DMS153 (cell line): ENCODE measurements around the gene TNFRSF9.
"Not testable (repeated sequence)": the region's sequence is repeated elsewhere in the genome, so short reads cannot be mapped to it uniquely, and the experiment has no call there.

ENCODE experiments used
- DNase-seq: peaks from one replicate; lab custom pipeline; 2025; lab: John Stamatoyannopoulos, UW

TNFRSF9 gene

DNA sequence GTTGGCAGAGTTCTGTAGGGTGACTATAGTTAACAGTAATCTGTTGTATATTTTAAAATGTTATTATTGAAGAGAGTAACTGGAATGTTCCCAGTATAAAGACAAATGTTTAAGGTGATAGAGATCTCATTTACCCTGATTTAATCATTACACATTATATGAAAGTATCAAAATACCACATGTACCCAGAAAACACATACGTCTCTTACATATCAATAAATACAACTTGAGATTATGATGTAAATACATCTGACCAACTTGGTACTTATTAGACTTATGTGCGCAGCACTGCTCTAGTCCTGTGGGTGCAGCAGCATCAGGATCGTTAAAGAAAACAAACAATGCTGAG is 20.2 kb upstream of the TNFRSF9 start:
- DNase-seq: no peak

DNA sequence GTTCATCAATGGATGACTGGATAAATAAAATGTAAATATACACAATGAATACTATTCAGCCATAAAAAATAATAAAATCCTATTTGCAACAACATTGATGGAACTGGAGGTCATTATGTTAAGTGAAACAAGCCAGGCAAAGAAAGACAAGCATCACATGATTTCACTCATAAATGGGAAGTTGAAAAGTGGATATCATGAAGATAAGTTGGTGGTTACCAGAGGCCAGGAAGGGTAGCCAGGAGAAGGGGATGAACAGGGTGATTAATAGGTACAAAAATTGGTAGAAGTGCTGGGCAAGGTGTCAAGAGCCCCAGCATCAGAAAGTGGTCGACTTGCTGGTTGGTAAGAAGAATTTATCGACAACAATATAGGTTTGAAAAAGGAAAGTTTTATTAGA is 19.5 kb upstream of the TNFRSF9 start:
- no peak for DNase-seq

GRCh38 chr1:7956218-7957032 is 15.8 kb upstream of the TNFRSF9 start:
- DNase-seq: no peak

- no peak for DNase-seq
Observed at GRCh38 chr1:7954683-7955082, 14.0 kb upstream of the TNFRSF9 start.

- peak; percentile 93 for DNase-seq
Observed at GRCh38 chr1:7953850-7954609, 13.4 kb upstream of the TNFRSF9 start.

DNA sequence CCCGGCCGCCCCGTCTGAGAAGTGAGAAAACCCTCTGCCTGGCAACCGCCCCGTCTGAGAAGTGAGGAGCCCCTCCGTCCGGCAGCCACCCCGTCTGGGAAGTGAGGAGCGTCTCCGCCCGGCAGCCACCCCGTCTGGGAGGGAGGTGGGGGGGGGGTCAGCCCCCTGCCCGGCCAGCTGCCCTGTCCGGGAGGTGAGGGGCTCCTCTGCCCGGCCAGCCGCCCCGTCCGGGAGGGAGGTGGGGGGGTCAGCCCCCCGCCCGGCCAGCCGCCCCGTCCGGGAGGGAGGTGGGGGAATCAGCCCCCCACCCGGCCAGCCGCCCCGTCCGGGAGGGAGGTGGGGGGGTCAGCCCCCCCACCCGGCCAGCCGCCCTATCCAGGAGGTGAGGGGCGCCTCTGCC is 12.2 kb upstream of the TNFRSF9 start:
- DNase-seq: not testable (repeated sequence)

GRCh38 chr1:7948960-7949359 is 8.3 kb upstream of the TNFRSF9 start:
- no peak for DNase-seq

DNA sequence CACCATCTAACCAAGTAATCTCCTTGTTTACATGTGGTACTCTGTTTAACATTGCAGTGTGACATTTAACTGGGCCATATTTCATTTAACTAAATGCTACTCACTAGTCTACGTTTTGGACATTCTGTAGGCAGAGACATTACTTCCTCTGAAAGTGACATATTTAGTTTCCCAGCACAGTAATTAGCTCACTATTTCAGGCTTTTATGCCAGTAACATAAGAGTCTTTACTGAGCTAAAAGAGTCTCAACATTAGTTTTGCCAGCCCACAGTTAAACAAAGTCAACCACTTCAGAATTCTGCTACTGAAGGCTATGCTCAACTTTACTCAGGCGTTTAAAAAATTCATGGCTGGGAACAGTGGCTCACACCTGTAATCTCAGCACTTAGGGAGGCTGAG is 2.6 kb upstream of the TNFRSF9 start:
- no peak for DNase-seq

GRCh38 chr1:7942214-7942921 is 1.7 kb upstream of the TNFRSF9 start:
- DNase-seq: no peak

DNA sequence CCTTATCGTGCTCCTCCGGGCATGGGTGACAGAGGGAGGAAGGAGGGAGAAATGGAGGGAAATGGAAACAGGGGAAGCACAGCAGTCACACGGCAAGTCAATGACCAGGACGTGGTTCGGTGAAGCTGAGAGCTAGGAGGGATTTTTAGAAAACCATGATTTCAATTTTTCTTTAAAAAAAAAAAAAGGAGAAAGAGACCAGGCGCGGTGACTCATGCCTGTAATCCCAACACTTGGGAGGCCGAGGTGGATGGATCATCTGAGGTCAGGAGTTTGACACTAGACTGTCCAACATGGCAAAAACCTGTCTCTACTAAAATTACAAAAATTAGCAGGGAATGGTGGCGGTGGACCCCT is 776 bp upstream of the TNFRSF9 start:
- no peak for DNase-seq

DNA sequence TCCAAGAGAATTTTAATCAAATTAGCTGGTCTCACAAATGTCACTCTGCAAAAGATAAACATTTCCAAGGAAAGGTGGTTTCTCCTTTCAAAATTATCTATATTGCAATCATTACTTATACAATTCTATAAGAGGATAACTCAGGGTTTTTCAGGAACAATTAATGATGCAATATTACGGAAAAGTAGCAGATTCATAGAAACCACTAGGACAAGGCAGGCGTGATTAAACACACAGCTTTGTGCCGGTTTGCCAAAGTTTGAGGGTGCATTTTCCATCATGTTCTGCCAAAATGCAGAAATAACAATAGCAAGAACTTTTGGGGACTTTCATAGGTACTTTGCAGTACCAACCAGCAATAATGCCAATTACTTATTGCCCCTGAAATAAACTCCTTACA is 605 bp downstream of the TNFRSF9 start:
- no peak for DNase-seq

DNA sequence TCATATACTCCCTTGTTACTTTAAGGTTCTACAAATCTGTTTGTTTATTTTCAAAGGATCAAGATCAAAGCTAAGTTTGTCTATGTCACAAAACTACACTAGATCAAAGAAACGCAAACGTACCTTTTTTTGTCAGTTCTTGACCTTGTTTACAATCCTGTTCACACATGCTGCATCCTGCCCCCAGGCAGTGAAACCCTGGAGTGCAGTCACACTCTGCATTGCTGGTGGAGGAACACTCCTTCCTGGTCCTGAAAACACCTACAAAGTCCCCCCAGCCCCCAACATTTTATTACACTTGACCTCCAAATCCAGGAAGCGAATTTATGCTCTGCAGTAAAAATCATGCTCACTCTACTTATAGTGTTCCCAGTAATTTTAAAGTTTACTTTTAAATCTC is 2.6 kb downstream of the TNFRSF9 start:
- DNase-seq: no peak

- DNase-seq: no peak
Observed at GRCh38 chr1:7932524-7933138, 8.0 kb downstream of the TNFRSF9 start.

- no peak for DNase-seq
Observed at GRCh38 chr1:7931446-7931812, 9.2 kb downstream of the TNFRSF9 start.

GRCh38 chr1:7930645-7931445 is 9.8 kb downstream of the TNFRSF9 start:
- DNase-seq: no peak

GRCh38 chr1:7929637-7930036 is 11.0 kb downstream of the TNFRSF9 start:
- DNase-seq: no peak

DNA sequence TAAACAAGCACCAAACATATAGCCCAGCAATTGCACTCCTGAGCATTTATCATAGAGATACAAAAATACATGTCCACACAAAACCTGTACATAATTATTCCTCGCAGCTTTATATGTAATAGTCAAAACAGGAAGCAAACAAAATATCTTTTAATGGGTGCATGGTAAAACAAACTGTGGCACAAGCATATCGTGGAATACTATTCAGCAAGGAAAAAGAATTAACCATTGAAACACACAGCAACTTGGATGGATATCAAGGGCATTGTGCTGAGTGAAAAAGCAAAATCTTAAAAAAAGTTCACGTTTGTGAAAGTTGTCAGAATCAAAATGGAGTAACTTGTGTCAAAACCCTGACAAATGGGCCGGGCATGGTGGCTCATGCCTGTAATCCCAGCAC is 12.4 kb downstream of the TNFRSF9 start:
- no peak for DNase-seq

- DNase-seq: not testable (repeated sequence)
Observed at GRCh38 chr1:7927061-7927460, 13.6 kb downstream of the TNFRSF9 start.

- DNase-seq: no peak
Observed at GRCh38 chr1:7922301-7922700, 18.3 kb downstream of the TNFRSF9 start.

GRCh38 chr1:7921796-7922195 is 18.8 kb downstream of the TNFRSF9 start:
- no peak for DNase-seq

- no peak for DNase-seq
Observed at GRCh38 chr1:7919880-7920279, 20.8 kb downstream of the TNFRSF9 start.

DNA sequence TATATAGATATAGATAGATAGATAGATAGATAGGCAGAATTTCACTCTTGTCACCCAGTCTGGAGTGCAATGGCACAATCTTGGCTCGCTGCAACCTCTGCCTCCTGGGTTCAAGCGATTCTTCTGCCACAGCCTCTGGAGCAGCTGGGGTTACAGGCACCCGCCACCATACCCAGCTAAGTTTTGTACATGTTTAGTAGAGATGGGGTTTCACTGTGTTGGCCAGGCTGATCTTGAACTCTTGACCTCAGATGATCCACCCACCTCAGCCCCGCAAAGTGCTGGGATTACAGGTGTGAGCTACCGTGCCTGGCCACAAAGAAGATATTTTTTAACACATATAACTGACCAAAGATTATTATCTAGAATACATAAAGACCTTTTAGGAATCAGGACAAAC is 22.7 kb downstream of the TNFRSF9 start:
- DNase-seq: not testable (repeated sequence)
